GM12874 (cell line): Measurements from ENCODE around the gene CNTNAP5.

Experiments used
- CTCF ChIP-seq: IDR thresholded peaks from 2 replicates; pipeline ENCODE4 v1.5.1; 2011; ENCODE audit warnings: low read depth, mild to moderate bottlenecking, control low read depth, low read length, moderate library complexity; ENCODE audit not compliant: insufficient read depth

The CNTNAP5 gene

DNA sequence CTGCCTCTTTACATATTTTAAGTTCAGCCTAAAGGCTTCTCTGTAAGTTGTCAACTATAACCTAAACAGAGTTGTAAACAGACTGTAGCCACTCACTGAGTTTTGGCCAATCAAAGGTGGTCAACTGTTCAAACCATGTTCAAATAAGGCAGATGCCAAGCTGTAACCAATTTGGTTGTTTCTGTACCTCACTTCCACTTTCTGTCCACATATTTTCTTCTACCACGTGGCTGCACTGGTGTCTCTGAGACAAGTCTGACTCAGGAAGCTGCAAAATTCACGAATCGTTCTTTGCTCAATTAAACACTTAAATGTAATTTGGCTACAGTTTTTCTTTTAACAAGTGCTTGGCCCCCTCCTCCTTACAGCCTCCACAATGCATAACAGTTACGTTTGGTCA is 555.2 kb downstream of the CNTNAP5 start:
- TF ChIP-seq CTCF: no peak

GRCh38 chr2:124582387-124582786 is 557.3 kb downstream of the CNTNAP5 start:
- TF ChIP-seq CTCF: no peak

DNA sequence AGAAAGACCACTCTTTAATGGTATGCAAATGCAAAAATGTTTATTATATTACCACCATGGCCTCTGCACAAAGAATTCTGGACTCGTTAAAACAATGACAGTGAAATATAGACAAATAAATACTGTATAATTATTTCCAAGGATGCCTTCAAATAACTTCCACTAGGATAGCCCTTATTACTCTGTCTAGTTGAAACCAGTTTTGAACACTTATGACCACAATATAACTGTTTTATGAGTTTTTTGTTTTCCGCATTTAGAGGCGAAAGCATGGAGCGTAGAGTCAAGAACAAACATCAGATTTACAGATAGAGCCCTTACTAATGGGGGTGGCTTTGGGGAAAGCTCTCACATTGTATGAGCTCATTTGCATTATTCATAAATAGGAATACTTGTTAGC is 559.5 kb downstream of the CNTNAP5 start:
- TF ChIP-seq CTCF: no peak

- no peak for TF ChIP-seq CTCF
These were observed 560.2 kb downstream of the CNTNAP5 start for GRCh38 chr2:124585277-124585676.

- no peak for TF ChIP-seq CTCF
These were observed 561.1 kb downstream of the CNTNAP5 start for GRCh38 chr2:124586210-124586609.

- TF ChIP-seq CTCF: no peak
These were observed 561.7 kb downstream of the CNTNAP5 start for GRCh38 chr2:124586835-124587234.

- no peak for TF ChIP-seq CTCF
These were observed 564.9 kb downstream of the CNTNAP5 start for GRCh38 chr2:124589971-124590370.

- TF ChIP-seq CTCF: no peak
These were observed 577.7 kb downstream of the CNTNAP5 start for GRCh38 chr2:124602759-124603158.
